MM.1S (cell line): ENCODE results near the gene NMNAT1.
"Not testable (repeated sequence)": the region's sequence is repeated elsewhere in the genome, so short reads cannot be mapped to it uniquely, and the experiment has no call there.

Experiments
- CTCF ChIP-seq: fragments of 300-600 bp; sonication (generic); IDR thresholded peaks from 2 replicates; pipeline ENCODE4 v1.5.1; 2016; ENCODE audit warnings: antibody characterized with exemption, low read length, mixed read lengths
- EZH2phosphoT487 ChIP-seq: fragments of 300-600 bp; sonication (generic); IDR thresholded peaks from 2 replicates; pipeline ENCODE4 v1.6.1; 2018; ENCODE audit warnings: antibody characterized with exemption, low read length

- not testable (repeated sequence) for TF ChIP-seq EZH2phosphoT487, CTCF
These were observed 62.0 kb downstream of the NMNAT1 start for GRCh38 chr1:10005248-10005647.
